MM.1S (cell line): ENCODE data around the gene ACTN3.
A peak's percentile ranks its signal among the peaks of the same experiment; 100 is the strongest.

Experiments
- DNase-seq: peaks from one replicate; pipeline ENCODE4 v3.0.0-alpha.2; 2015
- H2AFZ ChIP-seq: fragments of 300-600 bp; sonication (generic); 2 replicates; pipeline ENCODE4 v1.6.0; 2016; ENCODE audit warnings: antibody characterized with exemption, low read length
- H3F3A ChIP-seq: fragments of 300-600 bp; sonication (generic); 2 replicates; pipeline ENCODE4 v1.6.1; 2016; ENCODE audit warnings: mild to moderate bottlenecking, antibody characterized with exemption, low read length, moderate library complexity, mixed read lengths; ENCODE audit not compliant: insufficient read depth
- H3K27ac ChIP-seq: fragments of 300-600 bp; sonication (generic); 2 replicates; pipeline ENCODE4 v1.5.1; 2016; ENCODE audit warnings: mild to moderate bottlenecking, low read length
- H3K27me3 ChIP-seq: fragments of 300-600 bp; sonication (generic); replicated peaks from 2 replicates; pipeline ENCODE4 v1.6.0; 2016; ENCODE audit warnings: low read length; ENCODE audit not compliant: insufficient read depth
- H3K36me3 ChIP-seq: fragments of 300-600 bp; sonication (generic); replicated peaks from 2 replicates; pipeline ENCODE4 v1.6.1; 2016; ENCODE audit warnings: mild to moderate bottlenecking, low read length, mixed read lengths; ENCODE audit not compliant: insufficient read depth
- H3K4me1 ChIP-seq: fragments of 300-600 bp; sonication (generic); 2 replicates; pipeline ENCODE4 v1.6.1; 2016; ENCODE audit warnings: low read length, mixed read lengths
- H3K4me2 ChIP-seq: fragments of 300-600 bp; sonication (generic); 2 replicates; pipeline ENCODE4 v1.6.0; 2016; ENCODE audit warnings: low read depth, low read length
- H3K4me3 ChIP-seq: fragments of 300-600 bp; sonication (generic); 2 replicates; pipeline ENCODE4 v1.5.1; 2016; ENCODE audit warnings: low read length, mixed read lengths
- H3K79me2 ChIP-seq: fragments of 300-600 bp; sonication (generic); 2 replicates; pipeline ENCODE4 v1.6.1; 2016; ENCODE audit warnings: mixed run types, low read length, mixed read lengths
- H3K9ac ChIP-seq: fragments of 300-600 bp; sonication (generic); 2 replicates; pipeline ENCODE4 v1.6.1; 2016; ENCODE audit warnings: low read length, mixed read lengths
- H3K9me2 ChIP-seq: fragments of 300-600 bp; sonication (generic); replicated peaks from 2 replicates; pipeline ENCODE4 v1.6.1; 2016; ENCODE audit warnings: mild to moderate bottlenecking, low read length, mixed read lengths; ENCODE audit not compliant: insufficient read depth
- H3K9me3 ChIP-seq: fragments of 300-600 bp; sonication (generic); replicated peaks from 2 replicates; pipeline ENCODE4 v1.6.1; 2016; ENCODE audit warnings: mild to moderate bottlenecking, low read length, mixed read lengths; ENCODE audit not compliant: insufficient read depth
- H4K20me1 ChIP-seq: fragments of 300-600 bp; sonication (generic); 2 replicates; pipeline ENCODE4 v1.6.1; 2016; ENCODE audit warnings: mild to moderate bottlenecking, low read length, moderate library complexity, mixed read lengths; ENCODE audit not compliant: insufficient read depth
- EZH2 ChIP-seq: fragments of 300-600 bp; sonication (generic); optimal IDR thresholded peaks from 2 replicates; pipeline ENCODE3; 2017; ENCODE audit warnings: low read depth, mild to moderate bottlenecking, antibody characterized with exemption, low read length, mixed read lengths
- EZH2phosphoT487 ChIP-seq: fragments of 300-600 bp; sonication (generic); IDR thresholded peaks from 2 replicates; pipeline ENCODE4 v1.6.1; 2018; ENCODE audit warnings: antibody characterized with exemption, low read length
- TF ChIP-seq, protein P1 (sequence below): fragments of 300-600 bp; sonication (generic); IDR thresholded peaks from 2 replicates; pipeline ENCODE4 v1.5.1; 2016; ENCODE audit warnings: antibody characterized with exemption, low read length, mixed read lengths

Gene ACTN3

GRCh38 chr11:66593650-66594049, 46.9 kb downstream of the ACTN3 start:
- no peak for DNase-seq

GRCh38 chr11:66595245-66595904, 48.7 kb downstream of the ACTN3 start:
- Histone ChIP-seq H3K79me2 (peaks cover 8% of the 10 kb centered on the region; the same call in 1 of the 2 replicates), H3K9ac (no peak overlapping the region), H2AFZ (no peak overlapping the region), H3K4me1 (peaks cover 3% of the 10 kb centered on the region; the same call in 1 of the 2 replicates), H3K9me3 (no peaks in the 10 kb centered on the region), H4K20me1 (no peaks in the 10 kb centered on the region), H3K27me3 (peaks cover 9% of the 10 kb centered on the region; the same call in 1 of the 2 replicates), H3K36me3 (no peaks in the 10 kb centered on the region), H3K4me3 (no peak overlapping the region), H3K27ac (no peak overlapping the region), H3K4me2 (no peak overlapping the region), H3F3A (no peaks in the 10 kb centered on the region), H3K9me2 (no peaks in the 10 kb centered on the region)
- TF ChIP-seq EZH2 (no peak), EZH2phosphoT487 (no peak)
- TF ChIP-seq, protein P1, sequence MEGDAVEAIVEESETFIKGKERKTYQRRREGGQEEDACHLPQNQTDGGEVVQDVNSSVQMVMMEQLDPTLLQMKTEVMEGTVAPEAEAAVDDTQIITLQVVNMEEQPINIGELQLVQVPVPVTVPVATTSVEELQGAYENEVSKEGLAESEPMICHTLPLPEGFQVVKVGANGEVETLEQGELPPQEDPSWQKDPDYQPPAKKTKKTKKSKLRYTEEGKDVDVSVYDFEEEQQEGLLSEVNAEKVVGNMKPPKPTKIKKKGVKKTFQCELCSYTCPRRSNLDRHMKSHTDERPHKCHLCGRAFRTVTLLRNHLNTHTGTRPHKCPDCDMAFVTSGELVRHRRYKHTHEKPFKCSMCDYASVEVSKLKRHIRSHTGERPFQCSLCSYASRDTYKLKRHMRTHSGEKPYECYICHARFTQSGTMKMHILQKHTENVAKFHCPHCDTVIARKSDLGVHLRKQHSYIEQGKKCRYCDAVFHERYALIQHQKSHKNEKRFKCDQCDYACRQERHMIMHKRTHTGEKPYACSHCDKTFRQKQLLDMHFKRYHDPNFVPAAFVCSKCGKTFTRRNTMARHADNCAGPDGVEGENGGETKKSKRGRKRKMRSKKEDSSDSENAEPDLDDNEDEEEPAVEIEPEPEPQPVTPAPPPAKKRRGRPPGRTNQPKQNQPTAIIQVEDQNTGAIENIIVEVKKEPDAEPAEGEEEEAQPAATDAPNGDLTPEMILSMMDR = no peak
- DNase-seq = no peak

More at GRCh38 chr11:66593650-66594049, 46.9 kb downstream of the ACTN3 start:
- TF ChIP-seq, protein P1 = no peak
- TF ChIP-seq EZH2 (no peak), EZH2phosphoT487 (no peak)
- H3F3A ChIP-seq = no peaks in the 10 kb centered on the region
- H3K9me3 ChIP-seq = no peaks in the 10 kb centered on the region
- H3K27ac ChIP-seq = no peak overlapping the region
- peak overlapping the region; percentile 82 for H3K4me3 ChIP-seq
- peak overlapping the region; percentile 74; the same call in 1 of the 2 replicates for H3K9ac ChIP-seq
- H3K9me2 ChIP-seq = no peaks in the 10 kb centered on the region
- no peaks in the 10 kb centered on the region for H3K36me3 ChIP-seq
- H2AFZ ChIP-seq = peak overlapping the region; percentile 95
- no peaks in the 10 kb centered on the region for H4K20me1 ChIP-seq
- H3K27me3 ChIP-seq = peaks cover 15% of the 10 kb centered on the region; the same call in 1 of the 2 replicates
- H3K4me1 ChIP-seq = peaks cover 3% of the 10 kb centered on the region; the same call in 1 of the 2 replicates
- peak overlapping the region; percentile 92 for H3K4me2 ChIP-seq
- peaks cover 8% of the 10 kb centered on the region; the same call in 1 of the 2 replicates for H3K79me2 ChIP-seq

- no peak overlapping the region for H3K4me2 ChIP-seq
- no peaks in the 10 kb centered on the region for H4K20me1 ChIP-seq
- no peak overlapping the region for H3K27ac ChIP-seq
- no peaks in the 10 kb centered on the region for H3K36me3 ChIP-seq
- no peak overlapping the region for H3K9ac ChIP-seq
- H3K4me3 ChIP-seq = no peak overlapping the region
- no peak for TF ChIP-seq EZH2phosphoT487
- TF ChIP-seq, protein P1 = no peak
- TF ChIP-seq EZH2 = no peak
- H3F3A ChIP-seq = no peaks in the 10 kb centered on the region
- no peak overlapping the region for H2AFZ ChIP-seq
- no peaks in the 10 kb centered on the region for H3K9me3 ChIP-seq
- DNase-seq = no peak
- no peaks in the 10 kb centered on the region for H3K9me2 ChIP-seq
- H3K4me1 ChIP-seq = no peaks in the 10 kb centered on the region
- no peaks in the 10 kb centered on the region for H3K79me2 ChIP-seq
- H3K27me3 ChIP-seq = no peaks in the 10 kb centered on the region
Observed at GRCh38 chr11:66598993-66599392, 52.3 kb downstream of the ACTN3 start.
